ENCODE measurements around the gene CREBRF. TPM values are rescaled to one million over a fixed set of nuclear protein-coding genes. Genes with fewer than 3 reads are reported as not detected.

CREBRF gene
- total and polyA plus RNA-seq, 2 experiments from 2014 or later, result 3.2 to 14.6 TPM

GRCh38 chr5:173047838-173048105 is 8.4 kb upstream of the CREBRF start:
- Histone ChIP-seq H3K4me2 (ENCODE audit: unreplicated experiment) (no peak overlapping the region), H3K9me2 (ENCODE audit: insufficient read depth) (no peaks in the 10 kb centered on the region), H3K36me3 (ENCODE audit: low read depth) (no peaks in the 10 kb centered on the region), H4K20me1 (ENCODE audit: insufficient read depth) (no peaks in the 10 kb centered on the region), H3K9me3 (ENCODE audit: low read depth) (no peaks in the 10 kb centered on the region), H3F3A (ENCODE audit: insufficient read depth) (0 out of 2 replicates have a peak, but pooled peaks cover 6% of the 10 kb centered on the region), H3K27me3 (replicated peaks; ENCODE audit: insufficient read depth) (no peaks in the 10 kb centered on the region), H3K9ac (no peak overlapping the region), H3K4me1 (ENCODE audit: insufficient read depth) (peaks cover 18% of the 10 kb centered on the region), H3K4me3 (no peak overlapping the region), H3K27ac (no peak overlapping the region), H3K79me2 (ENCODE audit: insufficient read depth) (no peaks in the 10 kb centered on the region), H2AFZ (no peak overlapping the region)
- TF ChIP-seq EZH2 (IDR thresholded peaks at IDR 0.05; ENCODE audit: insufficient read depth, poor library complexity, severe bottlenecking), result no peak
- in situ Hi-C loops (cut with MboI), result no loop called here
- WGBS, 2 experiments (ENCODE audit: low coverage in 1 of 2, low lambda C conversion rate in 2 of 2, missing lambda C conversion rate in 2 of 2), result 48 to 54% methylated on average over 6 of the region's 6 CpGs
- DNase-seq, result no peak

- Histone ChIP-seq H4K20me1 (ENCODE audit: insufficient read depth) (no peaks in the 10 kb centered on the region), H3F3A (ENCODE audit: insufficient read depth) (0 out of 2 replicates have a peak, but pooled peaks cover 6% of the 10 kb centered on the region), H3K9me2 (ENCODE audit: insufficient read depth) (no peaks in the 10 kb centered on the region), H3K4me2 (ENCODE audit: unreplicated experiment) (peak overlapping the region; percentile 44), H3K4me1 (ENCODE audit: insufficient read depth) (peaks cover 18% of the 10 kb centered on the region), H3K27ac (no peak overlapping the region), H3K27me3 (replicated peaks; ENCODE audit: insufficient read depth) (no peaks in the 10 kb centered on the region), H3K4me3 (0 out of 2 replicates have a peak overlapping the region, but pooled peaks have one; percentile 13), H2AFZ (peak overlapping the region; percentile 66), H3K9ac (0 out of 2 replicates have a peak overlapping the region, but pooled peaks have one; percentile 6), H3K79me2 (ENCODE audit: insufficient read depth) (no peaks in the 10 kb centered on the region), H3K36me3 (ENCODE audit: low read depth) (no peaks in the 10 kb centered on the region), H3K9me3 (ENCODE audit: low read depth) (no peaks in the 10 kb centered on the region)
- WGBS, 2 experiments (ENCODE audit: low coverage in 1 of 2, low lambda C conversion rate in 2 of 2, missing lambda C conversion rate in 2 of 2), result 50 to 55% methylated on average over 2 of the region's 2 CpGs
- TF ChIP-seq EZH2 (IDR thresholded peaks at IDR 0.05; ENCODE audit: insufficient read depth, poor library complexity, severe bottlenecking), result no peak
- no peak for TF ChIP-seq EZH2phosphoT487 (IDR thresholded peaks at IDR 0.05; ENCODE audit: insufficient read depth, low read depth)
- in situ Hi-C loops (cut with MboI), result no loop called here
- DNase-seq, result peak; percentile 52
Observed at GRCh38 chr5:173050791-173051190, 5.4 kb upstream of the CREBRF start.

GRCh38 chr5:173051746-173052145 is 4.4 kb upstream of the CREBRF start:
- in situ Hi-C loops (cut with MboI), result no loop called here
- no peak for TF ChIP-seq EZH2phosphoT487 (IDR thresholded peaks at IDR 0.05; ENCODE audit: insufficient read depth, low read depth)
- TF ChIP-seq EZH2 (IDR thresholded peaks at IDR 0.05; ENCODE audit: insufficient read depth, poor library complexity, severe bottlenecking), result no peak
- Histone ChIP-seq H4K20me1 (ENCODE audit: insufficient read depth) (no peaks in the 10 kb centered on the region), H3K4me3 (0 out of 2 replicates have a peak overlapping the region, but pooled peaks have one; percentile 6), H3F3A (ENCODE audit: insufficient read depth) (0 out of 2 replicates have a peak, but pooled peaks cover 6% of the 10 kb centered on the region), H3K27ac (no peak overlapping the region), H3K79me2 (ENCODE audit: insufficient read depth) (no peaks in the 10 kb centered on the region), H3K9me2 (ENCODE audit: insufficient read depth) (no peaks in the 10 kb centered on the region), H3K9ac (no peak overlapping the region; the same call in 1 of the 2 replicates), H2AFZ (0 out of 2 replicates have a peak overlapping the region, but pooled peaks have one; percentile 14), H3K27me3 (replicated peaks; ENCODE audit: insufficient read depth) (no peaks in the 10 kb centered on the region), H3K9me3 (ENCODE audit: low read depth) (no peaks in the 10 kb centered on the region), H3K4me2 (ENCODE audit: unreplicated experiment) (peak overlapping the region; percentile 44), H3K36me3 (ENCODE audit: low read depth) (no peaks in the 10 kb centered on the region), H3K4me1 (ENCODE audit: insufficient read depth) (peaks cover 18% of the 10 kb centered on the region)
- 50 to 57% methylated on average over 5 of the region's 5 CpGs for WGBS, 2 experiments (ENCODE audit: low coverage in 1 of 2, low lambda C conversion rate in 2 of 2, missing lambda C conversion rate in 2 of 2)
- DNase-seq, result peak; percentile 57

DNA sequence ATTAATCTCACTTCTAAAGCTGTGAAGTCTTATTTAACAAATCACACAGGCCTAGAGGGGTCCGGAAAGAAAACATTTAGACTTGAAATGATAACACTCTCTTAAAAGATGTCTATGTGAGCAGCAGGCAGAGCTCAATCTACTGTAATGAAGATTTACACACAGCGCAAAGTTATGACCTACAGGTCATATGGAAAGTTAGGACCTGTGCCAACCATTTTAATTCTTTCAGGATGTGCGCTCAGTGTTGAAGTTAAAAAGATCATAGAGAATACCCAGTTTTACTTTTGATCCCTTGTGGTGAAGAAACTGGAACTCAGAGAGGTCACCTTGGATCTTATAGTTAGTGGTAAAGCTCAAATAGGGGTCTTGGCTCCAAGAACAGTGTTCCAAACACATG is 3.1 kb upstream of the CREBRF start:
- peaks cover 13% of the 10 kb centered on the region for H3F3A ChIP-seq (ENCODE audit: insufficient read depth)
- no peak overlapping the region for H2AFZ ChIP-seq
- no peak for DNase-seq
- no peaks in the 10 kb centered on the region for H4K20me1 ChIP-seq (ENCODE audit: insufficient read depth)
- no peaks in the 10 kb centered on the region for H3K36me3 ChIP-seq (ENCODE audit: low read depth)
- no peak overlapping the region for H3K9ac ChIP-seq
- in situ Hi-C loops (cut with MboI), result no loop called here
- WGBS, 2 experiments (ENCODE audit: low coverage in 1 of 2, low lambda C conversion rate in 2 of 2, missing lambda C conversion rate in 2 of 2), result 83 to 85% methylated on average over 3 of the region's 3 CpGs
- H3K79me2 ChIP-seq (ENCODE audit: insufficient read depth), result peaks cover 3% of the 10 kb centered on the region
- no peak overlapping the region for H3K4me2 ChIP-seq (ENCODE audit: unreplicated experiment)
- no peak overlapping the region for H3K27ac ChIP-seq
- H3K9me3 ChIP-seq (ENCODE audit: low read depth), result no peaks in the 10 kb centered on the region
- peaks cover 21% of the 10 kb centered on the region for H3K4me1 ChIP-seq (ENCODE audit: insufficient read depth)
- H3K9me2 ChIP-seq (ENCODE audit: insufficient read depth), result no peaks in the 10 kb centered on the region
- TF ChIP-seq EZH2phosphoT487 (IDR thresholded peaks at IDR 0.05; ENCODE audit: insufficient read depth, low read depth), result no peak
- no peak for TF ChIP-seq EZH2 (IDR thresholded peaks at IDR 0.05; ENCODE audit: insufficient read depth, poor library complexity, severe bottlenecking)
- H3K4me3 ChIP-seq, result no peak overlapping the region
- no peaks in the 10 kb centered on the region for H3K27me3 ChIP-seq (replicated peaks; ENCODE audit: insufficient read depth)

Data from GM23248 (cell line).